Activated B cell treated with CpG ODN at 0.5 μM for 24 hours (primary cell): ENCODE data around the gene GPR107. TPM values are rescaled to one million over a fixed set of nuclear protein-coding genes. Genes with fewer than 3 reads are reported as not detected.

Experiments
- ATAC-seq: fragments of 200-7000 bp; cut with Tn5 transposase; one replicate; pipeline ENCODE4 v1.10.0; 2021; ENCODE audit warnings: low read depth, mild to moderate bottlenecking, moderate library complexity
- CTCF ChIA-PET: fragments of 350-600 bp; sonication (Branson Sonifier 250); formaldehyde crosslinking; loops from one replicate; lab custom pipeline; 2021; ENCODE audit warnings: antibody characterized with exemption; lab: Charles Lee
- POLR2A ChIA-PET: fragments of 350-600 bp; sonication (Branson Sonifier 250); formaldehyde crosslinking; loops from one replicate; lab custom pipeline; 2021; ENCODE audit warnings: antibody characterized with exemption; lab: Charles Lee
- DNase-seq: peaks from one replicate; pipeline ENCODE4 v3.0.0; 2022
- H3K27ac Mint-ChIP-seq: one replicate; pipeline ENCODE4 v1.8.0; 2020; ENCODE audit warnings: mixed read lengths
- H3K27me3 Mint-ChIP-seq: one replicate; pipeline ENCODE4 v1.8.0; 2021; ENCODE audit warnings: mixed read lengths
- H3K36me3 Mint-ChIP-seq: one replicate; pipeline ENCODE4 v1.8.0; 2021; ENCODE audit warnings: low read depth, mixed read lengths
- H3K4me1 Mint-ChIP-seq: one replicate; pipeline ENCODE4 v1.8.0; 2021; ENCODE audit warnings: mixed read lengths
- H3K4me3 Mint-ChIP-seq: one replicate; pipeline ENCODE4 v1.8.0; 2020; ENCODE audit warnings: mild to moderate bottlenecking, mixed read lengths
- H3K9me3 Mint-ChIP-seq: one replicate; pipeline ENCODE4 v1.8.0; 2020; ENCODE audit warnings: mixed read lengths
- CTCF ChIP-seq: fragments of 200-600 bp; IDR thresholded peaks from one replicate; pipeline ENCODE4 v1.8.0; 2022; ENCODE audit warnings: antibody characterized with exemption, mild to moderate bottlenecking
- intact Hi-C: fragments of 100-400 bp; cut with micrococcal nuclease; formaldehyde crosslinking; loops from one replicate; pipeline ENCODE4 v1.15.1; 2024
- total RNA-seq: library from RNA; stranded (reverse); gene quantifications from 2 replicates; pipeline ENCODE4 v1.2.3, GENCODE V29; 2022

The GPR107 gene
- total RNA-seq, 1 donor from 2014 or later: 19.6 TPM

GRCh38 chr9:130185017-130185416 is 131.3 kb downstream of the GPR107 start:
- Mint-ChIP-seq H3K9me3 (no peaks in the 10 kb centered on the region), H3K4me1 (no peaks in the 10 kb centered on the region), H3K27me3 (peaks cover 10% of the 10 kb centered on the region), H3K4me3 (no peak overlapping the region), H3K27ac (no peak overlapping the region), H3K36me3 (no peaks in the 10 kb centered on the region)
- CTCF ChIA-PET: no interaction called here
- POLR2A ChIA-PET: no interaction called here
- DNase-seq: no peak
- no peak for TF ChIP-seq CTCF
- ATAC-seq: no peak
- intact Hi-C loops: no loop called here

GRCh38 chr9:130185490-130186031 is 131.9 kb downstream of the GPR107 start:
- intact Hi-C loops: no loop called here
- no peak for TF ChIP-seq CTCF
- Mint-ChIP-seq H3K4me1 (no peaks in the 10 kb centered on the region), H3K27ac (no peak overlapping the region), H3K9me3 (no peaks in the 10 kb centered on the region), H3K36me3 (no peaks in the 10 kb centered on the region), H3K27me3 (peaks cover 10% of the 10 kb centered on the region), H3K4me3 (no peak overlapping the region)
- ChIA-PET POLR2A (no interaction called here), CTCF (interaction anchor here (1.1 kb wide), 1 partner anchor 79 kb away, joined by 4 read pairs; no protein-coding TSS in a partner anchor)
- no peak for DNase-seq
- ATAC-seq: no peak

GRCh38 chr9:130186051-130186450 is 132.3 kb downstream of the GPR107 start:
- H3K27ac Mint-ChIP-seq: no peak overlapping the region
- ChIA-PET POLR2A (no interaction called here), CTCF (interaction anchor here (1.1 kb wide), 1 partner anchor 79 kb away, joined by 4 read pairs; no protein-coding TSS in a partner anchor)
- TF ChIP-seq CTCF: no peak
- H3K36me3 Mint-ChIP-seq: no peaks in the 10 kb centered on the region
- no peaks in the 10 kb centered on the region for H3K9me3 Mint-ChIP-seq
- intact Hi-C loops: no loop called here
- no peak for ATAC-seq
- no peaks in the 10 kb centered on the region for H3K4me1 Mint-ChIP-seq
- H3K27me3 Mint-ChIP-seq: peaks cover 10% of the 10 kb centered on the region
- no peak overlapping the region for H3K4me3 Mint-ChIP-seq
- no peak for DNase-seq

GRCh38 chr9:130186839-130187522 is 133.3 kb downstream of the GPR107 start:
- intact Hi-C loops: no loop called here
- CTCF ChIA-PET: interaction anchor here (1.1 kb wide), 1 partner anchor 80 kb away, joined by 4 read pairs; no protein-coding TSS in a partner anchor
- ATAC-seq (no peak), DNase-seq (no peak)
- Mint-ChIP-seq H3K9me3 (no peaks in the 10 kb centered on the region), H3K36me3 (no peaks in the 10 kb centered on the region), H3K27me3 (peaks cover 10% of the 10 kb centered on the region), H3K4me3 (no peak overlapping the region), H3K27ac (no peak overlapping the region), H3K4me1 (no peaks in the 10 kb centered on the region)
- TF ChIP-seq CTCF: no peak
- POLR2A ChIA-PET: no interaction called here

- intact Hi-C loops: no loop called here
- DNase-seq (no peak), ATAC-seq (no peak)
- no peaks in the 10 kb centered on the region for H3K9me3 Mint-ChIP-seq
- no peak for TF ChIP-seq CTCF
- no peaks in the 10 kb centered on the region for H3K4me1 Mint-ChIP-seq
- H3K36me3 Mint-ChIP-seq: no peaks in the 10 kb centered on the region
- H3K27ac Mint-ChIP-seq: no peak overlapping the region
- ChIA-PET CTCF (no interaction called here), POLR2A (no interaction called here)
- H3K4me3 Mint-ChIP-seq: no peak overlapping the region
- H3K27me3 Mint-ChIP-seq: peaks cover 13% of the 10 kb centered on the region
Observed at GRCh38 chr9:130187523-130187846, 133.8 kb downstream of the GPR107 start.
